Natural killer cell (primary cell): ENCODE data around the gene ACER3. TPM values are rescaled to one million over a fixed set of nuclear protein-coding genes. Genes with fewer than 3 reads are reported as not detected.
"Not testable (repeated sequence)": the region's sequence is repeated elsewhere in the genome, so short reads cannot be mapped to it uniquely, and the experiment has no call there.

ENCODE experiments used
- ATAC-seq, 3 donors: fragments of 150-1000 bp in 2 of 3; fragments of 200-7000 bp in 1 of 3; cut with Tn5 transposase; 1 replicate in 1 of 3; 2 replicates in 2 of 3; pipeline ENCODE4 v1.10.0; 2021; ENCODE audit warnings: mild to moderate bottlenecking in 2 of 3, moderate library complexity in 2 of 3
- DNase-seq, 2 donors: peaks; one replicate each; pipeline versions ENCODE4 v3.0.0 to v3.0.0-alpha.2; 2013 to 2021; ENCODE audit warnings: mixed read lengths in 1 of 2
- H3K27ac ChIP-seq: one replicate; pipeline ENCODE4 v1.5.1; 2013; ENCODE audit warnings: mild to moderate bottlenecking, low read length
- H3K27me3 ChIP-seq: one replicate; pipeline ENCODE4 v1.6.1; 2013; ENCODE audit warnings: low read length; ENCODE audit not compliant: control insufficient read depth, insufficient read depth
- H3K36me3 ChIP-seq: one replicate; pipeline ENCODE4 v1.6.1; 2013; ENCODE audit warnings: low read length; ENCODE audit not compliant: control insufficient read depth, insufficient read depth
- H3K4me1 ChIP-seq: one replicate; pipeline ENCODE4 v1.6.1; 2013; ENCODE audit warnings: low read length; ENCODE audit not compliant: control insufficient read depth, insufficient read depth
- H3K4me3 ChIP-seq: one replicate; pipeline ENCODE4 v1.5.1; 2013; ENCODE audit warnings: low read length
- H3K9me3 ChIP-seq: one replicate; pipeline ENCODE4 v1.6.1; 2013; ENCODE audit warnings: low read length; ENCODE audit not compliant: control insufficient read depth, insufficient read depth
- H3K27ac Mint-ChIP-seq, 2 donors: one replicate each; pipeline ENCODE4 v1.8.0; 2022; ENCODE audit warnings: mild to moderate bottlenecking in 2 of 2, mixed read lengths in 2 of 2, moderate library complexity in 1 of 2
- H3K27me3 Mint-ChIP-seq, 2 donors: one replicate each; pipeline ENCODE4 v1.8.0; 2022; ENCODE audit warnings: low read depth in 2 of 2, mixed read lengths in 2 of 2
- H3K36me3 Mint-ChIP-seq: one replicate; pipeline ENCODE4 v1.8.0; 2022; ENCODE audit warnings: mixed read lengths
- H3K4me1 Mint-ChIP-seq, 2 donors: one replicate each; pipeline ENCODE4 v1.8.0; 2022; ENCODE audit warnings: mixed read lengths in 2 of 2
- H3K4me3 Mint-ChIP-seq: one replicate; pipeline ENCODE4 v1.8.0; 2022; ENCODE audit warnings: mild to moderate bottlenecking, moderate library complexity, mixed read lengths
- H3K9me3 Mint-ChIP-seq, 2 donors: one replicate each; pipeline ENCODE4 v1.8.0; 2022; ENCODE audit warnings: mixed read lengths in 2 of 2
- CTCF ChIP-seq: fragments of 200-600 bp; IDR thresholded peaks from one replicate; pipeline ENCODE4 v1.8.0; 2022; ENCODE audit warnings: antibody characterized with exemption
- WGBS: methylation state at CpG from one replicate; pipeline ENCODE4 v1.1.7; 2013; ENCODE audit warnings: missing lambda C conversion rate; ENCODE audit not compliant: insufficient coverage; 5-methylcytosine and 5-hydroxymethylcytosine counted together
- intact Hi-C: fragments of 100-400 bp; cut with micrococcal nuclease; formaldehyde crosslinking; loops from one replicate; pipeline ENCODE4 v1.14.2; 2022
- total RNA-seq, 4 donors: library from RNA; stranded (reverse); fragments of 120-200 nt in 1 of 4; gene quantifications; one replicate each; pipeline versions ENCODE4 v1.2.3 to v1.2.4, GENCODE V29; 2013 to 2022

The ACER3 gene
- total RNA-seq, 3 donors from 2014 or later (not counting 1 experiment from before 2014, with no cell fraction given), result 12.1 to 14.8 (median 13.6) TPM

- Histone ChIP-seq H3K4me1 (no peaks in the 10 kb centered on the region), H3K36me3 (no peaks in the 10 kb centered on the region), H3K4me3 (no peak overlapping the region), H3K27ac (no peak overlapping the region), H3K27me3 (no peaks in the 10 kb centered on the region), H3K9me3 (no peaks in the 10 kb centered on the region)
- 96% methylated on average over 6 of the region's 6 CpGs for WGBS
- intact Hi-C loops, result no loop called here
- Mint-ChIP-seq H3K36me3 (no peaks in the 10 kb centered on the region), H3K9me3 (no peaks in the 10 kb centered on the region), H3K4me1 (no peaks in the 10 kb centered on the region), H3K27ac (no peak overlapping the region), H3K27me3 (peaks cover 11 to 14% of the 10 kb centered on the region in 2 donors), H3K4me3 (no peak overlapping the region)
- no peak for TF ChIP-seq CTCF
- ATAC-seq, result no peak
- DNase-seq, result no peak
These were observed 9.9 kb upstream of the ACER3 start for GRCh38 chr11:76850815-76851214.

GRCh38 chr11:76854709-76855108 is 6.0 kb upstream of the ACER3 start:
- TF ChIP-seq CTCF, result no peak
- Histone ChIP-seq H3K36me3 (no peaks in the 10 kb centered on the region), H3K4me1 (no peaks in the 10 kb centered on the region), H3K27me3 (no peaks in the 10 kb centered on the region), H3K9me3 (no peaks in the 10 kb centered on the region), H3K27ac (no peak overlapping the region), H3K4me3 (no peak overlapping the region)
- DNase-seq (no peak), ATAC-seq (no peak)
- Mint-ChIP-seq H3K4me1 (peaks cover 0 to 4% of the 10 kb centered on the region in 2 donors), H3K36me3 (no peaks in the 10 kb centered on the region), H3K4me3 (no peak overlapping the region), H3K27ac (no peak overlapping the region), H3K27me3 (no peaks in the 10 kb centered on the region), H3K9me3 (no peaks in the 10 kb centered on the region)
- intact Hi-C loops, result no loop called here
- 100% methylated on average over 1 of the region's 1 CpG for WGBS

GRCh38 chr11:76855670-76856069 is 5.0 kb upstream of the ACER3 start:
- H3K4me3 Mint-ChIP-seq, H3K4me3 ChIP-seq, H3K4me1 ChIP-seq, H3K4me1 Mint-ChIP-seq, H3K27ac ChIP-seq, H3K9me3 Mint-ChIP-seq, ATAC-seq, H3K27me3 ChIP-seq, H3K27me3 Mint-ChIP-seq, DNase-seq, H3K27ac Mint-ChIP-seq, H3K9me3 ChIP-seq, H3K36me3 ChIP-seq, intact Hi-C loops, H3K36me3 Mint-ChIP-seq: not testable (repeated sequence)
- WGBS, result 84% methylated on average over 3 of the region's 5 CpGs

GRCh38 chr11:76856106-76856505 is 4.6 kb upstream of the ACER3 start:
- H3K27ac ChIP-seq, result no peak overlapping the region
- peaks cover 0 to 7% of the 10 kb centered on the region in 2 donors for H3K4me1 Mint-ChIP-seq
- TF ChIP-seq CTCF, result no peak
- no peak overlapping the region for H3K4me3 ChIP-seq
- H3K36me3 Mint-ChIP-seq, result no peaks in the 10 kb centered on the region
- H3K4me3 Mint-ChIP-seq, result no peak overlapping the region
- H3K36me3 ChIP-seq, result no peaks in the 10 kb centered on the region
- no peaks in the 10 kb centered on the region for H3K27me3 ChIP-seq
- intact Hi-C loops, result no loop called here
- no peak for ATAC-seq
- DNase-seq, result no peak
- H3K9me3 ChIP-seq, result no peaks in the 10 kb centered on the region
- no peaks in the 10 kb centered on the region for H3K9me3 Mint-ChIP-seq
- H3K4me1 ChIP-seq, result peaks cover 10% of the 10 kb centered on the region
- no peak overlapping the region for H3K27ac Mint-ChIP-seq
- no peaks in the 10 kb centered on the region for H3K27me3 Mint-ChIP-seq
